OCI-LY3 (cell line): ENCODE results near the gene LMO2.
"Not testable (repeated sequence)": the region's sequence is repeated elsewhere in the genome, so short reads cannot be mapped to it uniquely, and the experiment has no call there.

Source experiments
- H2AFZ ChIP-seq: fragments of 200-600, 300-600 bp; shearing (Covaris generic); 2 replicates; pipeline ENCODE4 v1.6.0; 2014; ENCODE audit warnings: antibody characterized with exemption, low read depth, low read length
- H3K27ac ChIP-seq: fragments of 200-600, 300-600 bp; sonication (generic); 2 replicates; pipeline ENCODE4 v1.5.1; 2014; ENCODE audit warnings: mild to moderate bottlenecking, low read length, moderate library complexity, mixed read lengths
- H3K27me3 ChIP-seq: fragments of 200-600, 300-600 bp; sonication (generic); 2 replicates; pipeline ENCODE4 v1.6.1; 2014; ENCODE audit warnings: low read depth, low read length, mixed read lengths
- H3K36me3 ChIP-seq: fragments of 200-600, 300-600 bp; sonication (generic); replicated peaks from 2 replicates; pipeline ENCODE3; 2014; ENCODE audit warnings: low read depth, low read length, mixed read lengths
- H3K4me1 ChIP-seq: fragments of 300-600, 200-600 bp; sonication (generic); 2 replicates; pipeline ENCODE4 v1.6.1; 2014; ENCODE audit warnings: low read length, mixed read lengths
- H3K4me2 ChIP-seq: fragments of 200-600, 300-600 bp; sonication (generic); 2 replicates; pipeline ENCODE4 v1.6.1; 2014; ENCODE audit warnings: low read length, mixed read lengths
- H3K4me3 ChIP-seq: fragments of 300-600, 200-600 bp; sonication (generic); 2 replicates; pipeline ENCODE4 v1.5.1; 2014; ENCODE audit warnings: antibody characterized with exemption, mild to moderate bottlenecking, low read length, moderate library complexity
- H3K79me2 ChIP-seq: fragments of 300-600, 200-600 bp; shearing (Covaris generic); 2 replicates; pipeline ENCODE4 v1.6.1; 2014; ENCODE audit warnings: mild to moderate bottlenecking, low read length, mixed read lengths
- H3K9ac ChIP-seq: fragments of 300-600, 200-600 bp; shearing (Covaris generic); 2 replicates; pipeline ENCODE4 v1.6.0; 2014; ENCODE audit warnings: mild to moderate bottlenecking, low read length, moderate library complexity
- H3K9me3 ChIP-seq: fragments of 200-600, 300-600 bp; shearing (Covaris generic); 2 replicates; pipeline ENCODE4 v1.6.1; 2014; ENCODE audit warnings: low read length, mixed read lengths; ENCODE audit not compliant: insufficient read depth
- H4K20me1 ChIP-seq: fragments of 200-600, 300-600 bp; sonication (generic); 2 replicates; pipeline ENCODE4 v1.6.1; 2016; ENCODE audit warnings: low read length, mixed read lengths; ENCODE audit not compliant: insufficient read depth
- EZH2phosphoT487 ChIP-seq: fragments of 200-600 bp; shearing (Covaris generic); IDR thresholded peaks from 2 replicates; pipeline ENCODE4 v1.6.1; 2018; ENCODE audit warnings: antibody characterized with exemption, mixed run types, low read depth
- TF ChIP-seq, protein P1 (sequence below): fragments of 200-600, 300-600 bp; sonication (generic); IDR thresholded peaks from 2 replicates; pipeline ENCODE4 v1.5.1; 2014; ENCODE audit warnings: antibody characterized with exemption, low read length, low read depth

Gene LMO2

DNA sequence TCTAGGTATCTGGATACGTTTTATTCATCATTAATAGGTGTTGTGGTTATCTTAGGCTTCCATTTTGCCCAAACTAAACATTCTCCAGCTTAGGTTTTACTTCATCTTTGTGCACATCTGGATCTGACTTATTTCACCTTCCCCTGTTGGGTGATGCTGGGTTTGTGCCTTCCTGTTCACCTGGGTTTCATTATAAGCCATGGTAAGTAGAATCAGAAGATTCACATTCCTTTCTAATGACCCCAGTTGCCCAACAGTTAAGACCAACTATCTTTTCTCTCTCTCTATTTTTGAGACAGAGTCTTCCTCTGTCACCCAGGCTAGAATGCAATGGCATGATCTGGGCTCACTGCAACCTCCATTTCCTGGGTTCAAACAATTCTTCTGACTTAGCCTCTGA is 44.6 kb downstream of the LMO2 start:
- no peak overlapping the region for H3K4me3 ChIP-seq
- no peaks in the 10 kb centered on the region for H3K79me2 ChIP-seq
- no peaks in the 10 kb centered on the region for H3K4me1 ChIP-seq
- H2AFZ ChIP-seq: no peak overlapping the region
- TF ChIP-seq, protein P1, sequence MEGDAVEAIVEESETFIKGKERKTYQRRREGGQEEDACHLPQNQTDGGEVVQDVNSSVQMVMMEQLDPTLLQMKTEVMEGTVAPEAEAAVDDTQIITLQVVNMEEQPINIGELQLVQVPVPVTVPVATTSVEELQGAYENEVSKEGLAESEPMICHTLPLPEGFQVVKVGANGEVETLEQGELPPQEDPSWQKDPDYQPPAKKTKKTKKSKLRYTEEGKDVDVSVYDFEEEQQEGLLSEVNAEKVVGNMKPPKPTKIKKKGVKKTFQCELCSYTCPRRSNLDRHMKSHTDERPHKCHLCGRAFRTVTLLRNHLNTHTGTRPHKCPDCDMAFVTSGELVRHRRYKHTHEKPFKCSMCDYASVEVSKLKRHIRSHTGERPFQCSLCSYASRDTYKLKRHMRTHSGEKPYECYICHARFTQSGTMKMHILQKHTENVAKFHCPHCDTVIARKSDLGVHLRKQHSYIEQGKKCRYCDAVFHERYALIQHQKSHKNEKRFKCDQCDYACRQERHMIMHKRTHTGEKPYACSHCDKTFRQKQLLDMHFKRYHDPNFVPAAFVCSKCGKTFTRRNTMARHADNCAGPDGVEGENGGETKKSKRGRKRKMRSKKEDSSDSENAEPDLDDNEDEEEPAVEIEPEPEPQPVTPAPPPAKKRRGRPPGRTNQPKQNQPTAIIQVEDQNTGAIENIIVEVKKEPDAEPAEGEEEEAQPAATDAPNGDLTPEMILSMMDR: no peak
- no peak for TF ChIP-seq EZH2phosphoT487
- no peaks in the 10 kb centered on the region for H4K20me1 ChIP-seq
- H3K9ac ChIP-seq: no peak overlapping the region
- no peaks in the 10 kb centered on the region for H3K9me3 ChIP-seq
- no peak overlapping the region for H3K4me2 ChIP-seq
- H3K27me3 ChIP-seq: peaks cover 61% of the 10 kb centered on the region
- no peak overlapping the region for H3K27ac ChIP-seq
- H3K36me3 ChIP-seq: no peaks in the 10 kb centered on the region

DNA sequence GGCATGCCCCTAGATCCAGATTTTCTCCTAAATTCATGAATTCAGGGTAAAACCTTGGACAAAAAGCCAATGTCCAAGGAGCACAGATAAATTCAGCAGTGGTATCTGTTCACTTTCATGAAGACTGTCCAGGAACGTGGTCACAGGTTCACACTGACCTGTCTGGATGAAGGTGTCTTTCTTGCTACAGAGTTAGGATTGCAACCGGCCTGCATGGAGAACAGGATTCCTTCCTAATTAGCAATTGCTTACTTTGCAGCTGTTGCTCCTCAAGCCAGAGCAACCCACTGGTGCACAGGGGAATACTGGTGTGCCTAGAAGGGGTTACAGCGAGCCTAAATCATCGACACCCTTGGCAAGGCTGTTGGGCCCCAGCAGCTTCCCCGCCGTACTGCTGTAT is 47.6 kb downstream of the LMO2 start:
- H3K4me3 ChIP-seq: no peak overlapping the region
- H4K20me1 ChIP-seq: no peaks in the 10 kb centered on the region
- H3K9ac ChIP-seq: no peak overlapping the region
- H3K36me3 ChIP-seq: no peaks in the 10 kb centered on the region
- peaks cover 54% of the 10 kb centered on the region for H3K27me3 ChIP-seq
- no peaks in the 10 kb centered on the region for H3K9me3 ChIP-seq
- no peaks in the 10 kb centered on the region for H3K4me1 ChIP-seq
- TF ChIP-seq, protein P1: no peak
- TF ChIP-seq EZH2phosphoT487: no peak
- H3K79me2 ChIP-seq: no peaks in the 10 kb centered on the region
- no peak overlapping the region for H3K27ac ChIP-seq
- H2AFZ ChIP-seq: no peak overlapping the region
- no peak overlapping the region for H3K4me2 ChIP-seq

- H3K27ac ChIP-seq: no peak overlapping the region
Observed at GRCh38 chr11:33843018-33843417, 48.9 kb downstream of the LMO2 start.

DNA sequence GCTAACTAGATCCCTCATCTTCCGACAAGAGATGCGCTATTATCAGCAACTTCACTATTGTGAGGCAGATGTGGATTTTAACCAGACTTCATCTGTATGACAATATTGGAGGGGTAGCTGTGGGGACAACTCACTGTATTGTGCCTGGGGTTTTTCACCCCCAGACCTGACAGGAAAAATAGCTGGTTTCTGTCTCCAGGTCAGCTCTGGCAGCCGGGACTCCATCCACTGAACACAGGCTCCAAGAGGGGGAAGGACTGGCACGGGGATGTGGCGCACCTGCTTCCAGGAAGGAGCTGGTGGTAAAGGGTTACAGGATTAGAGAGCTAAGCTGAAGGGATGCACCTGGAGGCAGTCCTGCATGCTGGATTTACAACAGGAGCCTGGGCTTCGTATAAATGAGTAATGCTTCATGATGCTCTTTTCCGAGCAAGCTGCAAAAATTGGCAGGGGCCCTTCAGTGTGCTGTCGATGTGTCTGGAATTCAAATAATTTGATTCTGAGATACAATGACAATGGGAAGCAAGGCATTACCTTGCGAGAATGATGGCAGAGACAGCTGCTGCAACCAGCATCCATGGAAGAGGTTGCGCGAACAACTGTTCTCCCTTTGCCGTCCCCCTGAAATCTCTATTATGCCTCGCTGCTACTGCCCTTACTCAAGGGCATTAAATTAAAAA is 49.5 kb downstream of the LMO2 start:
- no peak overlapping the region for H3K4me2 ChIP-seq
- no peak for TF ChIP-seq EZH2phosphoT487
- TF ChIP-seq, protein P1: no peak

More at GRCh38 chr11:33843018-33843417, 48.9 kb downstream of the LMO2 start:
- Histone ChIP-seq H3K9me3 (no peaks in the 10 kb centered on the region), H3K9ac (no peak overlapping the region), H2AFZ (no peak overlapping the region), H3K36me3 (no peaks in the 10 kb centered on the region), H3K27me3 (peaks cover 41% of the 10 kb centered on the region), H3K4me3 (no peak overlapping the region), H3K4me1 (no peaks in the 10 kb centered on the region), H4K20me1 (no peaks in the 10 kb centered on the region), H3K79me2 (no peaks in the 10 kb centered on the region), H3K4me2 (no peak overlapping the region)
- no peak for TF ChIP-seq EZH2phosphoT487

GRCh38 chr11:33838234-33838633 is 53.6 kb downstream of the LMO2 start:
- H3K9ac ChIP-seq: not testable (repeated sequence)

More for the DNA sequence above, 49.5 kb downstream of the LMO2 start:
- no peaks in the 10 kb centered on the region for H4K20me1 ChIP-seq
- no peaks in the 10 kb centered on the region for H3K36me3 ChIP-seq
- no peak overlapping the region for H2AFZ ChIP-seq
- H3K27me3 ChIP-seq: peaks cover 36% of the 10 kb centered on the region
- H3K79me2 ChIP-seq: no peaks in the 10 kb centered on the region
- no peaks in the 10 kb centered on the region for H3K4me1 ChIP-seq
- H3K4me3 ChIP-seq: no peak overlapping the region
- no peaks in the 10 kb centered on the region for H3K9me3 ChIP-seq
- no peak overlapping the region for H3K9ac ChIP-seq
- H3K27ac ChIP-seq: no peak overlapping the region

DNA sequence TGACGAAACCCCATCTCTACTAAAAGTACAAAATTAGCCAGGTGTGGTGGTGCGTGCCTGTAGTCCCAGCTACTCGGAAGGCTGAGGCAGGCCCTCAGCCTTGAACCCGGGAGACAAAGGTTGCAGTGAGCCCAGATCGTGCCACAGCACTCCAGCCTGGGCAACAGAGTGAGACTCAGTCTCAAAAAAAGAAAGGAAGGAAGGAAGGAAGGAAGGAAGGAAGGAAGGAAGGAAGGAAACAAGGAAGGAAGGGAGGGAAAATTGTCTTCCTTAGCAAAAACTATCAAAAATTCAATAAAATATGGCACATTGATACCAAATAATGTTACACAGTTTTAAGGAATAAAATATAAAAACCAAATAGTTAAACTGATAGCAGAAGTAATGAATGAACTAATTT is 54.5 kb downstream of the LMO2 start:
- not testable (repeated sequence) for H2AFZ ChIP-seq, H3K79me2 ChIP-seq, H3K36me3 ChIP-seq, H3K9me3 ChIP-seq, H3K9ac ChIP-seq, H3K4me1 ChIP-seq, H3K4me3 ChIP-seq, H4K20me1 ChIP-seq, H3K4me2 ChIP-seq, H3K27ac ChIP-seq
- H3K27me3 ChIP-seq: peaks cover 33% of the 10 kb centered on the region

More at GRCh38 chr11:33838234-33838633, 53.6 kb downstream of the LMO2 start:
- H3K36me3 ChIP-seq, H3K4me1 ChIP-seq, H3K27ac ChIP-seq, H3K4me2 ChIP-seq, H3K9me3 ChIP-seq, H3K4me3 ChIP-seq, H4K20me1 ChIP-seq, H2AFZ ChIP-seq, H3K79me2 ChIP-seq: not testable (repeated sequence)
- peaks cover 29% of the 10 kb centered on the region for H3K27me3 ChIP-seq
